ENCODE results near the gene MAN1B1.
A peak's percentile ranks its signal among the peaks of the same experiment; 100 is the strongest.

The MAN1B1 gene

GRCh38 chr9:137085920-137086530 lies 760 bp upstream of the MAN1B1 start:
- no peak for TF ChIP-seq CTCF (IDR thresholded peaks at IDR 0.05; ENCODE audit: low read depth, low read length)
- H3K4me3 ChIP-seq (ENCODE audit: low read depth, low read length) = peak overlapping the region; percentile 81

- TF ChIP-seq CTCF (IDR thresholded peaks at IDR 0.05; ENCODE audit: low read depth, low read length) = no peak
- peak overlapping the region; percentile 81 for H3K4me3 ChIP-seq (ENCODE audit: low read depth, low read length)
These were observed 682 bp downstream of the MAN1B1 start for GRCh38 chr9:137087409-137087925.

- TF ChIP-seq CTCF (IDR thresholded peaks at IDR 0.05; ENCODE audit: low read depth, low read length) = no peak
- no peak overlapping the region for H3K4me3 ChIP-seq (ENCODE audit: low read depth, low read length)
These were observed 1.3 kb downstream of the MAN1B1 start for GRCh38 chr9:137088121-137088520.

- no peak for TF ChIP-seq CTCF (IDR thresholded peaks at IDR 0.05; ENCODE audit: low read depth, low read length)
- no peak overlapping the region for H3K4me3 ChIP-seq (ENCODE audit: low read depth, low read length)
These were observed 2.6 kb downstream of the MAN1B1 start for GRCh38 chr9:137089232-137089947.

GRCh38 chr9:137095664-137096517 lies 9.1 kb downstream of the MAN1B1 start:
- no peak for TF ChIP-seq CTCF (IDR thresholded peaks at IDR 0.05; ENCODE audit: low read depth, low read length)
- no peak overlapping the region for H3K4me3 ChIP-seq (ENCODE audit: low read depth, low read length)

- TF ChIP-seq CTCF (IDR thresholded peaks at IDR 0.05; ENCODE audit: low read depth, low read length) = no peak
- no peak overlapping the region for H3K4me3 ChIP-seq (ENCODE audit: low read depth, low read length)
These were observed 10.2 kb downstream of the MAN1B1 start for GRCh38 chr9:137096785-137097546.

Measured in WI38 (cell line).